VCaP (cell line): ENCODE data around the gene KLK15.
A peak's percentile ranks its signal among the peaks of the same experiment; 100 is the strongest.

Source experiments
- H3K27ac ChIP-seq: fragments of 450-650 bp; 2 replicates; pipeline ENCODE4 v1.5.1; 2017
- CTCF ChIP-seq: fragments of 450-650 bp; conservative IDR thresholded peaks from 2 replicates; pipeline ENCODE4 v1.5.1; 2017; ENCODE audit warnings: mild to moderate bottlenecking, moderate library complexity

The KLK15 gene

GRCh38 chr19:50833117-50833801 lies at the start of gene KLK15:
TSS of gene KLK15 (minus strand) at chr19:50833574. CDS start at chr19:50831492, 2,082 bp downstream.
- no peak for TF ChIP-seq CTCF
- peak within 1 kb of the TSS; percentile 100 for H3K27ac ChIP-seq

DNA sequence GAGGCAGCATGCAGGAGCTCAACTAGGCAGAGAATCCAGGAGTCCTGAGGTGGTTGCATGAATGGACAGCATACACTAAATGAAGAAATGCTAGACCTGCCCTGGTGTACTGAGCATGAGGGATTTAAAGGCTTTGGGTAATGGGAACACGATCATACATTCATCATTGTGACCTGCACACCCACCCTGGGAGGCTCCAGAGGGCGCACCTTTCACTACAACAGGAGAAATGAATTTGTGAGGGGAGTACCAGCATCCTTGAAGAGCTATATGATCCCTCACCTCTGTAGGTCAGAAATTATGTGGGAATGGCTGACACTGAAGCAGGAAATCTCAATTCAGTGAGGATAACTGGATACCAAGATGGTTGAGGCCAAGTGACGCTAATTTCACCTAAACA lies 48.8 kb upstream of the KLK15 start:
- peak; percentile 35; the same call in 1 of the 2 replicates for TF ChIP-seq CTCF
- peak overlapping the region; percentile 100 for H3K27ac ChIP-seq

DNA sequence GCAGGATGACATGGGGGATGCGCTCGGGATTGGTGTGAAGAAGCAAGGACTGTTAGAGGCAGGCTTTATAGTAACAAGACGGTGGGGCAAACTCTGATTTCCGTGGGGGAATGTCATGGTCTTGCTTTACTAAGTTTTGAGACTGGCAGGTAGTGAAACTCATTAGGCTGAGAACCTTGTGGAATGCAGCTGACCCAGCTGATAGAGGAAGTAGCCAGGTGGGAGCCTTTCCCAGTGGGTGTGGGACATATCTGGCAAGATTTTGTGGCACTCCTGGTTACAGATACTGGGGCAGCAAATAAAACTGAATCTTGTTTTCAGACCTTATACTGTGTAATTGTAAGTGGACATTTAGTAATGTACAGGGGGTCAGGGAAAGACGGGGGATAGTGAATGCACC lies 46.9 kb upstream of the KLK15 start:
- peak overlapping the region; percentile 100 for H3K27ac ChIP-seq
- TF ChIP-seq CTCF: no peak

- peak overlapping the region; percentile 100 for H3K27ac ChIP-seq
- no peak for TF ChIP-seq CTCF
Observed at GRCh38 chr19:50878851-50879250, 45.5 kb upstream of the KLK15 start.

GRCh38 chr19:50877338-50877737 lies 44.0 kb upstream of the KLK15 start:
- TF ChIP-seq CTCF: peak; percentile 27; the same call in 1 of the 2 replicates
- H3K27ac ChIP-seq: peak overlapping the region; percentile 100

- TF ChIP-seq CTCF: no peak
- H3K27ac ChIP-seq: peak overlapping the region; percentile 100
Observed at GRCh38 chr19:50876456-50876855, 43.1 kb upstream of the KLK15 start.

- peak overlapping the region; percentile 100 for H3K27ac ChIP-seq
- no peak for TF ChIP-seq CTCF
Observed at GRCh38 chr19:50875795-50876422, 42.5 kb upstream of the KLK15 start.
